Keratinocyte (primary cell): Measurements from ENCODE around the gene ELF4. TPM values are rescaled to one million over a fixed set of nuclear protein-coding genes. Genes with fewer than 3 reads are reported as not detected.

Experiments used
- DNase-seq: peaks from one replicate; pipeline ENCODE4 v3.0.0-alpha.2; 2011; ENCODE audit warnings: low read depth, missing footprints, low spot score
- FAIRE-seq: peaks from 2 replicates; lab custom pipeline; 2011; peaks lifted over from hg19 to GRCh38; lab: Jason Lieb, UNC
- H2AFZ ChIP-seq: 2 replicates; pipeline ENCODE4 v1.6.0; 2012; ENCODE audit warnings: low read length, control low read depth, inconsistent platforms; ENCODE audit not compliant: control insufficient read depth
- H3K27ac ChIP-seq: 2 replicates; pipeline ENCODE4 v1.5.1; 2011; ENCODE audit warnings: low read length; ENCODE audit not compliant: control insufficient read depth, insufficient read depth
- H3K27me3 ChIP-seq: 3 replicates; pipeline ENCODE4 v1.6.0; 2011; ENCODE audit warnings: low read length; ENCODE audit not compliant: control insufficient read depth, insufficient read depth; ENCODE audit errors: extremely low read depth
- H3K36me3 ChIP-seq, 2 experiments: 2 replicates in 1 of 2; 3 replicates in 1 of 2; pipeline ENCODE4 v1.5.1; 2011; ENCODE audit warnings: low read length in 2 of 2, mild to moderate bottlenecking in 1 of 2; ENCODE audit not compliant: control insufficient read depth in 2 of 2, insufficient read depth in 2 of 2; ENCODE audit errors: extremely low read depth in 1 of 2
- H3K4me1 ChIP-seq: 3 replicates; pipeline ENCODE4 v1.5.1; 2011; ENCODE audit warnings: low read length; ENCODE audit not compliant: control insufficient read depth, insufficient read depth; ENCODE audit errors: extremely low read depth
- H3K4me2 ChIP-seq: 3 replicates; pipeline ENCODE4 v1.6.0; 2011; ENCODE audit warnings: low read depth, low read length; ENCODE audit not compliant: control insufficient read depth, insufficient read depth; ENCODE audit errors: extremely low read depth
- H3K4me3 ChIP-seq, 3 experiments: fragments of 200-600 bp in 1 of 3; sonication (generic) in 1 of 3; 2 replicates in 2 of 3; 3 replicates in 1 of 3; pipeline ENCODE4 v1.5.1; 2011 to 2016; ENCODE audit warnings: low read length in 3 of 3, mild to moderate bottlenecking in 3 of 3, control low read depth in 2 of 3, inconsistent platforms in 1 of 3, low read depth in 1 of 3, mixed read lengths in 1 of 3, mixed run types in 1 of 3, moderate library complexity in 1 of 3; ENCODE audit not compliant: control insufficient read depth in 2 of 3, insufficient read depth in 2 of 3; ENCODE audit errors: extremely low read depth in 1 of 3
- H3K79me2 ChIP-seq: 2 replicates; pipeline ENCODE4 v1.6.0; 2012; ENCODE audit warnings: low read length; ENCODE audit not compliant: control insufficient read depth, insufficient read depth
- H3K9ac ChIP-seq: 3 replicates; pipeline ENCODE4 v1.6.0; 2011; ENCODE audit warnings: low read length; ENCODE audit not compliant: control insufficient read depth, insufficient read depth; ENCODE audit errors: extremely low read depth
- H3K9me1 ChIP-seq: 3 replicates; pipeline ENCODE4 v1.6.0; 2011; ENCODE audit warnings: low read length; ENCODE audit not compliant: control insufficient read depth, insufficient read depth; ENCODE audit errors: extremely low read depth
- H3K9me3 ChIP-seq: 2 replicates; pipeline ENCODE4 v1.5.1; 2012; ENCODE audit warnings: low read depth, low read length; ENCODE audit not compliant: control insufficient read depth
- H4K20me1 ChIP-seq: 3 replicates; pipeline ENCODE4 v1.6.0; 2011; ENCODE audit warnings: low read length; ENCODE audit not compliant: control insufficient read depth, insufficient read depth; ENCODE audit errors: extremely low read depth
- CTCF ChIP-seq, 3 experiments: IDR thresholded peaks in 1 of 3; conservative IDR thresholded peaks in 1 of 3; optimal IDR thresholded peaks in 1 of 3; 2 replicates in 2 of 3; 3 replicates in 1 of 3; pipeline versions ENCODE3 to v1.5.1; 2011; ENCODE audit warnings: low read length in 3 of 3, mild to moderate bottlenecking in 3 of 3, moderate library complexity in 2 of 3, control low read depth in 1 of 3, inconsistent platforms in 1 of 3; ENCODE audit not compliant: insufficient read depth in 2 of 3; ENCODE audit errors: extremely low read depth in 1 of 3
- EZH2 ChIP-seq: IDR thresholded peaks from one replicate; pipeline ENCODE4 v1.6.1; 2012; ENCODE audit warnings: inconsistent platforms, mild to moderate bottlenecking, low read length, moderate library complexity
- dilution Hi-C: fragments of 300-500 bp; cut with MboI; formaldehyde crosslinking; loops from one replicate; pipeline ENCODE4 v1.7.0; 2020; ENCODE audit warnings: low sequenced_read_pairs; ENCODE audit not compliant: extremely low pct_ligation_motif_present
- polyA plus RNA-seq, 5 experiments: library from polyadenylated mRNA; depleted of rRNA in 3 of 5; stranded (reverse) in 3 of 5; stranded (forward) in 1 of 5; unstranded in 1 of 5; fragments of >200 nt; gene quantifications; 1 replicate in 1 of 5; 2 replicates in 3 of 5; 3 replicates in 1 of 5; pipeline versions ENCODE4 v1.2.1 to v1.2.3, GENCODE V29; 2011 to 2012; ENCODE audit warnings: missing spikeins in 2 of 5, low read depth in 1 of 5, low replicate concordance in 1 of 5

ELF4 gene
- polyA plus RNA-seq, 1 donor (not counting 4 experiments of a cell fraction or from before 2014, with no cell fraction given) = 17.6 TPM

DNA sequence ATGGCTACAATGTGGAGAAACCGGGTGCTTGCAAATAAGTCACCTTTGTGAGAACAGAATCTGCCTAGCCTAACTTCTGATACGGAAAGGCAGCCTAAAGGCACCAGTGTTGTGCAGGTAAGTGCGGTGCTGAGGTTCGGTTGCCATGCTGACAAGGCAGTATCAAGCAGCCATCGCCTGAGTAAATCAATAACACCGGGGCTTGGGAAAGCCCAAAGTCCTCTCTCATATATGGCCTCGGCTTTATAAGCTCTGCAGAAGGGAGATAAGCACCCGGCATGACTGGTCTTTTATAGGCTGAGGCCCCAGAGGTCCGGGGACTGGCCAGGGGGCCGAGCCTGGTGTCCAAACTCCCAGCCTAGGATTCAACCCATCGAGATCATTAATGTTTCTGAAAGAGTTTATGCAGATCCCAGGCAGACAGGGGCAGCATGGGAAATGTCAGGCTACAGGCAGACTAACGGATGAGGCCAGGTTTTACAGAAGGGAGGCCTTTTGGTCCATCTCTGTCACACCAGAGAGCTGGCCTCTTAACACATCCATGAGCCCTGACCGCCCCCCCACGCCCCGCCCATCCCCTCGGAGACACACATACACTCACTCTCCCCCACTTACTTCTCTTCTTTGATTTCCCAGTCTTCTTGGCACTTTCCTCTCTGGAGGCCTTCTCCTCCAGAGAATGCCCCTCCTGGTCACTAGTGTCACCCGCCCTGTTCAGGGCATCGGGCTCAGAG lies 38.5 kb downstream of the ELF4 start:
- Histone ChIP-seq H3K9me1 (no peaks in the 10 kb centered on the region), H3K4me1 (no peaks in the 10 kb centered on the region), H3K9me3 (no peaks in the 10 kb centered on the region), H3K79me2 (no peaks in the 10 kb centered on the region), H3K27ac (no peak overlapping the region), H3K4me3 (no peak overlapping the region), H3K36me3 (peaks cover 0 to 19% of the 10 kb centered on the region in 2 experiments), H3K27me3 (no peaks in the 10 kb centered on the region), H4K20me1 (no peaks in the 10 kb centered on the region), H3K4me2 (no peak overlapping the region), H2AFZ (no peak overlapping the region), H3K9ac (no peak overlapping the region)
- no peak for DNase-seq
- FAIRE-seq = no peak
- no peak for TF ChIP-seq CTCF (optimal IDR thresholded peaks at IDR 0.05 in 1 of 3, IDR thresholded peaks at IDR 0.05 in 1 of 3, conservative IDR thresholded peaks at IDR 0.05 in 1 of 3; ENCODE audit: extremely low read depth in 1 of 3, insufficient read depth in 2 of 3, low read length in 3 of 3)
- dilution Hi-C loops = no loop called here

GRCh38 chrX:130066975-130067615 lies 43.2 kb downstream of the ELF4 start:
- no peaks in the 10 kb centered on the region for H3K9me1 ChIP-seq
- H3K36me3 ChIP-seq = peaks cover 0 to 20% of the 10 kb centered on the region in 2 experiments
- H2AFZ ChIP-seq = no peak overlapping the region
- DNase-seq (no peak), FAIRE-seq (no peak)
- H3K4me2 ChIP-seq = no peak overlapping the region
- TF ChIP-seq EZH2 = no peak
- TF ChIP-seq CTCF (optimal IDR thresholded peaks at IDR 0.05 in 1 of 3, IDR thresholded peaks at IDR 0.05 in 1 of 3, conservative IDR thresholded peaks at IDR 0.05 in 1 of 3; ENCODE audit: extremely low read depth in 1 of 3, insufficient read depth in 2 of 3, low read length in 3 of 3) = no peak
- no peaks in the 10 kb centered on the region for H3K27me3 ChIP-seq
- H3K4me1 ChIP-seq = no peaks in the 10 kb centered on the region
- H3K4me3 ChIP-seq = no peak overlapping the region
- no peaks in the 10 kb centered on the region for H4K20me1 ChIP-seq
- dilution Hi-C loops = no loop called here
- no peak overlapping the region for H3K9ac ChIP-seq
- H3K9me3 ChIP-seq = no peaks in the 10 kb centered on the region
- no peak overlapping the region for H3K27ac ChIP-seq
- H3K79me2 ChIP-seq = no peaks in the 10 kb centered on the region
